ENCODE results near the gene NDUFS6.

- TF ChIP-seq CTCF (IDR thresholded peaks at IDR 0.05), result no peak
- no peak for TF ChIP-seq POLR2A (IDR thresholded peaks at IDR 0.05)
Measured at GRCh38 chr5:1831257-1831656, 30.1 kb downstream of the NDUFS6 start.

Measured in lower leg skin (tissue), 3 donors.